22Rv1 (cell line): Measurements from ENCODE around the gene PLA2G4F.
A peak's percentile ranks its signal among the peaks of the same experiment; 100 is the strongest.

ENCODE experiments used
- H3K27ac ChIP-seq: fragments of 450-650 bp; 2 replicates; pipeline ENCODE4 v1.5.1; 2017
- ZFX ChIP-seq: fragments of 450-650 bp; IDR thresholded peaks from 2 replicates; pipeline ENCODE4 v1.6.1; 2017; ENCODE audit warnings: antibody characterized with exemption, borderline replicate concordance
- TF ChIP-seq, protein P1 (sequence below): fragments of 450-650 bp; IDR thresholded peaks from 2 replicates; pipeline ENCODE4 v1.5.1; 2017; ENCODE audit warnings: mild to moderate bottlenecking

PLA2G4F gene

DNA sequence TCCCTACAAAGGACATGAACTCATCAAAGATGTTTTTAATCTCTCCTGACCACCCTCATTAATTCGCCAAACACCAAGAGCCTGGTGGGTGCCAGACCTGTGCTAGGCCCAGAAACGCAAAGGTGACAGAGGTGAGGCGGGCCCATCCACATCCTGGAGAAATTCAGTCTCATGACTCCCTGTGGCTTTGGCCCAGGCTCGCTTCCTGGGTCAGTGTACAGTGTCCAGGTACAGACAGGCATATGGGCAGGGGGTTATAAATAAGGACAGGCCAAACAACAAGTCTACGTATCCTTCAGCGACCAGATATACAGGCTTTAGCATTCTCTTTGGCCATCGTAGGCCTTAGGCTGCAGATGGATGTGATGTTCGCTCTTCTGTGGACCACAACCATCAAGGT, 945 bp upstream of the PLA2G4F start:
- peak overlapping the region; percentile 80; the same call in 1 of the 2 replicates for H3K27ac ChIP-seq
- no peak for TF ChIP-seq ZFX
- TF ChIP-seq, protein P1, sequence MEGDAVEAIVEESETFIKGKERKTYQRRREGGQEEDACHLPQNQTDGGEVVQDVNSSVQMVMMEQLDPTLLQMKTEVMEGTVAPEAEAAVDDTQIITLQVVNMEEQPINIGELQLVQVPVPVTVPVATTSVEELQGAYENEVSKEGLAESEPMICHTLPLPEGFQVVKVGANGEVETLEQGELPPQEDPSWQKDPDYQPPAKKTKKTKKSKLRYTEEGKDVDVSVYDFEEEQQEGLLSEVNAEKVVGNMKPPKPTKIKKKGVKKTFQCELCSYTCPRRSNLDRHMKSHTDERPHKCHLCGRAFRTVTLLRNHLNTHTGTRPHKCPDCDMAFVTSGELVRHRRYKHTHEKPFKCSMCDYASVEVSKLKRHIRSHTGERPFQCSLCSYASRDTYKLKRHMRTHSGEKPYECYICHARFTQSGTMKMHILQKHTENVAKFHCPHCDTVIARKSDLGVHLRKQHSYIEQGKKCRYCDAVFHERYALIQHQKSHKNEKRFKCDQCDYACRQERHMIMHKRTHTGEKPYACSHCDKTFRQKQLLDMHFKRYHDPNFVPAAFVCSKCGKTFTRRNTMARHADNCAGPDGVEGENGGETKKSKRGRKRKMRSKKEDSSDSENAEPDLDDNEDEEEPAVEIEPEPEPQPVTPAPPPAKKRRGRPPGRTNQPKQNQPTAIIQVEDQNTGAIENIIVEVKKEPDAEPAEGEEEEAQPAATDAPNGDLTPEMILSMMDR = no peak

DNA sequence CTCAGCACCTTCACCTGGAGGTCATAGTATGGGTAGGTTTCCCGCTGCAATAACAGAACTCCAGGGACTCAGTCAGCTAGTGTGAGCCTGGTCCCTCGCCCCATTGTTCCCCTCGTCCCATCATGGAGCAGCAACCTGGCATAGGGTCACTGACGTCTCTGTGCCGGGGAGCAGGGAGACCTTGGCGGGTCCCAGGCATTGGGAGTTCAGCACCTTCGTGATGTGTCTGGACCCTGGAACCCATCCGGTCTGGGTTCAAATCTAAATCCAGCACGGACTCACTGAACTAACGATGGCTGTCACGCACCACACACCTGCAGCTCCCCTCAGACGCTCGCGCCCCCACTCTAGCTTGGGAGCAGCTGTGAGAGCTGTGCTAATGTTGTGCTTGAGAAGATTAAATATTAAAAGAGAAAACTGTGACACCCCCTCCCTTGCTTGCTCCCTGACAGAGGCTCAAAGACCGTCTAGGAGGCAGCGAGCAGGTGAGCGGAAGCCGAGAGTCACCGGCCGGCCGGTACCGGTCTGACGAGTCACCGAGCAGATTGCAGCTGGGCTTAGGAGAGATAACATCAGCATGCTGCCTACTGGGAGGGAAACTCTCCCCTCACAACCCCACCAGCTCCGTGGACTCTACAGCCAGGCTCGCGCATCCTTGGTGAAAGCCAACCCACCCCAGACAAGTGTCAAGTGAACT, 742 bp downstream of the PLA2G4F start:
- peak overlapping the region; percentile 80 for H3K27ac ChIP-seq
- TF ChIP-seq, protein P1 = no peak
- TF ChIP-seq ZFX = no peak

DNA sequence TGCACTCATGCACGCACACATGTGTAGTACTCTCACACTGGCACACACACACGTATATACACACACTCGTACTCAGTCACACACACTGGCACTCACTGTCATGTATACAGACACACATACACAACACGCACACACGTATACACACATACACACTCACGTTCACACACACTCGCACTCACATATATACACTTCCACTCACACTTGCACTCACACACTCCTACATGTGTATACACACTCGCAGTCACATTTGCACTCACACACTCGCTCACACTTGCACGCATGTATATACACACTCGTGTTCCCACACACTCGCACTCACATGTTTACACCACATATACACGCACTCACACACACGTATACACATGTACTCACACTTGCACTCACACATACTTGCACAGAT, 1.5 kb downstream of the PLA2G4F start:
- no peak overlapping the region for H3K27ac ChIP-seq
- TF ChIP-seq, protein P1 = no peak
- TF ChIP-seq ZFX = no peak

DNA sequence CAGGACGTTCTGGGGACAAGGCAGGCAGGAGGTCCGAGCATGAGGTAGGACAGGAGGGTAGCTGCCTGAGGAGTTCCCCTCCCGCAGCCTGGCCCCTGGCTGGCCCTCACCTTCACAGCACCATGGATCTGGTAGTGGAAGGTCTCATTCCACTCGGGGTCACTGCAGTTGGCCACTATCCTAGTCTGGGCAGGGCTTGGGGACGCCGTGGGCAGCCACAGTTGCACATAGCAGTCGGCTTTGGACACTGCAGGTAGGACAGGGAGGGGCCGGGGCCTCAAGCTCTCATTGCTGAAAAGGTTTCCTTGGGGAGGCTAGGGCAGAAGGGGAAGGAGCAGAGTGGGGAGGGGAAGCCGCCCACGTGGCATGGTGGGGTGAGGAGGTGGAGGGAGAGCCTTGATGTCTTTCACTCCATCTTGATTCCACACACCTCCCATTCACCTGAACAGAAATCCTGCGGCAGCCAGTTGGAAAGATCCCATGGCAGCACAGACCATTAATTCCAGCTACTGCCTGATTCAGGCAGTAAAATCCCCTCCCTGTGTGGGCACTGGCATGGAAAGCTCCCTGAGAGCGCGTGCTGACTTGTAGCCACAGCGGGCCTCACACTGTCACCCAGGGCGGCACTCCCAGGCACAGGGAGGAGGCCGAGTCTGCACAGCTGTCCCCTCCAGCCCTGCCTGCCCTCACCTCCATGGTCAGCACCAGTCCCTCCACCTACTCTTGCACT, 2.1 kb downstream of the PLA2G4F start:
- H3K27ac ChIP-seq = no peak overlapping the region
- no peak for TF ChIP-seq ZFX
- TF ChIP-seq, protein P1 = no peak

DNA sequence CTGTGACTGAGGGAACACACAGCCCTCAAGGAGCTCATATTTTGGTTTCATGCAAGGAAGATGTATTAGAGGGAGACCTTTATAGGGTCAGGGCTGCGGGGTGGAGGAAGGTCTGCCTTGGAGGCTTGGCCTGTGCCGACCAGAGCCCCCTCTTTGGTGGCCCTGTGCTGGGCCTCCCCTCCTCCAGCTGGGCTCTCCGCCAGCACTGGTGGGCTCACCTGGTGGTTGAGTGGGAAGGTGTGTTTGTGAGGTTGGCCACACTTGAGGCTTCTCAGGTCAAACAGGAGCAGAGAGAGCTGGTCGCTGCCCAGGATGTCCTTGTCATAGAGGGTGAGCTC, 2.6 kb downstream of the PLA2G4F start:
- no peak overlapping the region for H3K27ac ChIP-seq
- TF ChIP-seq, protein P1 = no peak
- no peak for TF ChIP-seq ZFX

DNA sequence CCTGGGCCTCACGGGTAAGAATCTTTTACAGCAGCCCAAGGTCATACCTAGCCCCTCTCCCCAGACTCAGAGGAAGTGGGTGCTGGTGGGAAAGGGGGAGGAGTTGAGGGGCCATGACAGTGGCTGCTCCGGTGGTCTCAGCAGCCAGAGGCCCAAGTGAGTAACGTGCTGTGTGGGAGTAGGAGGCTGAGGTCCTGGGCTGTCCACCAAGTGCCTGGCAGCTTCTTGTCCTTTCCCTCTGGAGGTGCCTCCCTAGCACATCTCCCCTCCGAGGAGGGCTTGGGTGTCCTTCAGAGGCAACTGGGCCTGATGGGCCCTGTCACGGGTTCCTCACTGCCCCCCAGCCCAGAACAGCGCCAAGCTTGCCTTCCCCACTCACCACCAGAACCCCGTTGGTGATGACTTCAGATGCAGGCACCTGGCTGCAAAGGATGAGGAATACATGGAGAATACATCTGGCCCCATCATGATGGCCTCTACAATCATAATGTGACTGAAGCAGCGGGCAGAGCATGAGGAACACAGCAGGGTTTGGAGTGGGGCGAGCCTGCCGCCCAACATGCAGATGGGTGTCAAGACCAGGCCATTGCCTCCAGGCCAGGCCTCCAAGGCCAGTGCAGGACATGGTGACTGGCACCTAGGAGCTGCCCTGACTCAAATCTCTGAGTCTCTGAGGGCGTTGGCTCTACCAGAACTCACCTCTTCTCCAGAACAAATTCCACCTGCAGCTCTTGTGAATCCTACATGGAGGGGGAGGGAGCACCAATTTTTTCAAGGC, 3.3 kb downstream of the PLA2G4F start:
- no peak overlapping the region for H3K27ac ChIP-seq
- no peak for TF ChIP-seq ZFX
- TF ChIP-seq, protein P1 = no peak
